Stimulated activated CD8-positive, alpha-beta memory T cell treated with anti-CD3 and anti-CD28 coated beads, Interleukin-12 subunit alpha, Interleukin-12 subunit beta, amount 100 ng/mL, for 1 hour (primary cell): Measurements from ENCODE around the gene TOR1AIP1.
"Not testable (repeated sequence)": the region's sequence is repeated elsewhere in the genome, so short reads cannot be mapped to it uniquely, and the experiment has no call there.

Experiments
- DNase-seq: peaks from one replicate; pipeline ENCODE4 v3.0.0-alpha.2; 2020; ENCODE audit warnings: low read depth

Gene TOR1AIP1

GRCh38 chr1:179937668-179938254, 55.7 kb downstream of the TOR1AIP1 start:
- no peak for DNase-seq

DNA sequence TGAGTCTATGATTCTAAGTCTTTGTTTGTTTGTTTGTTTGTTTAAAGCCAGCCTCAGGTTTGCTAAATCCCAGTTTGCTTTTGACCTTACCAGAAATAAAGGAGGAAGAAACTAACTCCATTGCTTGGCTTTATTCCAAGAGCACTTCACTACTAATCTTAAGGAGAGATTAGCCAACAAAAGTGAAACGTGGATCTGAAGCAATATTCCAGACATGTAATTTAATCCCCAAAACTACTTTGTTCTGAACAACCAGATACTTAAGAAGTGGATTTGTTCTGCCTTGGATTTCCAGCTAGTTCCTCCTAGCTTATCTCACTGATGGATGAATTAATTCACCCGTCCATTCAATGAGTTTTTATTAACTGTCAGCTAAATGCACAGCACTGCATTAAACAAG, 56.7 kb downstream of the TOR1AIP1 start:
- no peak for DNase-seq

- no peak for DNase-seq
These were observed 57.9 kb downstream of the TOR1AIP1 start for GRCh38 chr1:179939941-179940340.

GRCh38 chr1:179941454-179941853, 59.4 kb downstream of the TOR1AIP1 start:
- no peak for DNase-seq

GRCh38 chr1:179950651-179951050, 68.6 kb downstream of the TOR1AIP1 start:
- DNase-seq, result no peak

DNA sequence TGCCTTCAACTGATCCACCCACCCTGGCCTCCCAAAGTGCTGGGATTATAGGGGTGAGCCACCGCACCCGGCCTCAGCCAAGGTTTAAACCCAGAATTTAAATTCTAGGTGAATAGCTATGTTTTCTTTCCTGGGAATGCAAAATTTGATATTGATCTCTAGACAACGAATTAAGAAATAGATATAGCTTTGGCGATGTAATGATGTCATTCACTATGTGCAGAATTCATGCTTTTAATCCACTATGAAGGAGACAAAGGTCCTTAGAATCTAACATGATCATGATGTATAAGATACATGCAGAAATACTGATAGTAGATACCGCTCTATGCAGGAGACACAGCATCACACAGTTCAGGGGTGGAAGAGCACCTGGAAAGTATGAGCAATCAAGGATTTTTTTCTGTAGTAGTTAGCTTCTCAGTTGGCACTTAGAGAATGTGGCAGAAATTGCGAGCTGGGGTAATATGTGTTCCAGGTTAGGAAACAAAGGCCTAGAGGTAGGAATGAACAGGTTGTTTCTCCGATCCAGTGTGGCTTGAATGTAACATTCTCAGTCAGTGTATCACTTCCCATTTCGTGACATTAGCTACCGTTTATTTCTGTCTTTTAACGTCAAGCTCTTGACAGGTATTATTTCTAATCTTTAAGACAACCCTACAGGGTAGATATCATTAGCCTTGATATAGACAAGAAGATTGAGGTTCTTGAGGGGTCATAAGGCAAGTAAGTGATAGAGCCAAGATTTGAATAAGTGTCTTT, 69.5 kb downstream of the TOR1AIP1 start:
- DNase-seq, result no peak

DNA sequence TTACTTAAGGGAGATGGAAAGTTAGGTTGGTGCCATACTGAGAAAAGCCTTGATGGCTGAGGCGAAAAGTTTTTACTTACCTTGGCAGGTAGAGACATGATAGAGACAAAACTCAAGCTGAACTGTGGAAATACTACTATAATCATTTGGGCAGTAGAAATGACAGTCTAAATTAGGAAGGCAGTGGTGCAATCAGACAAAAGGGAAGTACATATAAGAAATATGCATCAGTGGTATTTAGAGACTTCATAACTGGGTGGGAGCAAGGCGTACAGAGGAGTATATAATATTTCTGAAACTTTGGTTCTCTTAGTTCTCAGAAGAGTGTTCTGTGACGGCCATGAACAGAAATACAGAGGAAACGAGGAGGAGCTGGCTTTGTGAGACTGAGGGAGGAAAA, 70.1 kb downstream of the TOR1AIP1 start:
- DNase-seq, result no peak

- peak; percentile 11 for DNase-seq
These were observed 71.9 kb downstream of the TOR1AIP1 start for GRCh38 chr1:179953974-179954492.

- DNase-seq, result peak; percentile 96
These were observed 72.6 kb downstream of the TOR1AIP1 start, which contains the start of gene CEP350 for GRCh38 chr1:179954493-179955286. Gene CEP350 (plus strand): TSS chr1:179954810. CDS start chr1:179986182, 31,372 bp downstream.

- DNase-seq, result no peak
These were observed 73.2 kb downstream of the TOR1AIP1 start for GRCh38 chr1:179955287-179955680.

DNA sequence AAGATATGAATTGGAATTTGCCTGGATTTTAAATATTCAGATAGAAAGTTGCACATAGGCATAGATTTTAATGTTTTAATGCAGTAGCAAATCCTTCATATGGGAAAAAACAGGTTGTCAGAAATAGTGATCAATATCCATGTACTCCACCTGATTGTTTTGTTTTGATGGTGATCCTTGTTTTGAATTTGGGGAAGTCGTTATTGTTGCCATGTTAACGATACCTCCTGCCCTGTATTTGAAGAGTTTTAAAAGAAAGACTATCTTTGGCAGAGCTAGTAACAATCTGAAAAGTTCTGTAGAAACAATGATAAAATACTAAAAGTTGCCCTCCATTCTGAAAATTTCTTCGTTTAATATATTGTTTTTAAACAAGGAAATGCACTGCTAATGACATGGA, 73.6 kb downstream of the TOR1AIP1 start:
- DNase-seq, result no peak

- DNase-seq, result no peak
These were observed 76.3 kb downstream of the TOR1AIP1 start for GRCh38 chr1:179958359-179958758.

- DNase-seq, result not testable (repeated sequence)
These were observed 80.1 kb downstream of the TOR1AIP1 start for GRCh38 chr1:179962168-179962567.

GRCh38 chr1:179966551-179966950, 84.5 kb downstream of the TOR1AIP1 start:
- DNase-seq, result no peak

DNA sequence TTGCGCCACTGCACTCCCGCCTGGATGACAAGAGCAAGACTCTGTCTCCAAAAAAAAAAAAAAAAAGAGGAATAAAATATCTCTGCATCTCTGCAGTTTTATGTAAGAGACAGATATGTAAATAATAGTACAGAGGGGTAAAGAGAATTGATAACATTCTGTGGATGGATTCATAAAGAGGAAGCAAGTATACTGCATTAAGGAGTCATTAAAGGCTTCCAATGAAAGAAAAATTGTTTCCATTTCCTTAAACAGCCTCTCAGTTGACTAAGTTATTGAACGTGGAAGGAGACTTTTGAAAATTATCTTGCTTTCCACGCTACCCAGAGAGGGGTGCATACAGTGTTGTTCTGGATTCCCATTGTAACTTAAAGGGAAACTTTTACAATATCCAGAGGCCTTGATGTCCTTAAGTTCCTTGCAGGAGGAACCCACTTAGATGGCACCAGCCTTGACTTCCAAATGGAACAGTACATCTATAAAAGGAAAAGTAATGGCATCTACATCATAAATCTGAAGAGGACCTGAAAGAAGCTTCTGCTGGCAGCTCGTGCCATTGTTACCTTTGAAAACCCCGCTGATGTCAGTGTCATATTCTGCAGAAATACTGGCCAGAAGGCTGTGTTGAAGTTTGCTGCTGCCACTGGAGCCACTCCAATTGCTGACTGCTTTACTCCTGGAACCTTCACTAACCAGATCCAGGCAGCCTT, 86.4 kb downstream of the TOR1AIP1 start:
- no peak for DNase-seq

DNA sequence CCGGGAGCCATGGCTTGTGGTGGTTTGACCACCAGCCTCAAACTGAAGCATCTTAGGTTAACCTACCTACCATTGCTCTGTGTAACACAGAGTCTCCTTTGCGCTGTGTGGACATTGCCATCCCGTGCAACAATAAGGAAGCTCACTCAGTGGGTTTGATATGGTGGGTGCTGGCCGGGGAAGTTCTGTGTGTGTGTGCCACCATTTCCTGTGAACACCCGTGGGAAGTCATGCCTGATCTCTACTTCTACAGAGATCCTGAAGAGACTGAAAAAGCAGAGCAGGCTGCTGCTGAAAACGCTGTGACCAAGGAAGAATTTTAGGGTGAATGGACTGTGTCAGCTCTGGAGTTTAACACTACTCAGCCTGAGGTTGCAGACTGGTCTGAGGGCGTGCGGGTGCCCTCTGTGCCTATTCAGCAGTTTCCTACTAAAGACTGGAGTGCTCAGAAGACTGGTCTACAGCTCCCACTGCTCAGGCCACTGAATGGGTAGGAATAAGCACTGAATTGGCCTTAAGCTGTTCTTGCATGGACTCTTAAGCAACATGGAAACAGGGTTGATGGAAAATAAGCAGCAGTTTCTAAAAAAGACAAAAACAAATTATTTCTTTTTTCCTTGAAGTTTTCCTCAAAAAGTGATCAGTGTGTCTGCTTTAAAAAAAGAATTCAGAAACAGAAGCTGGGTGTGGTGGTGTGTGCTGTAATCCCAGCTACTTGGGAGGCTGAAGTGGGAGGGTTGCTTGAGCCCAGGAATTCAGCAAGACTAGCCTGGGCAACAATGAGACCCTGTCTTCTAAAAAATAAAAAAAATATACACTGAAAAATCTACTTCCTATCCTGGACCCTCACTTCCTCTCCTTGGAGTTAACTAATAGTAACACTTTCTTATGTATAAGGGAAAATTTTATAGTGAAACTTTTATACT, 87.2 kb downstream of the TOR1AIP1 start:
- no peak for DNase-seq
